KBM-7 (cell line): ENCODE measurements around the gene KDM3B.
"Not testable (repeated sequence)": the region's sequence is repeated elsewhere in the genome, so short reads cannot be mapped to it uniquely, and the experiment has no call there.

Experiments used
- DNase-seq: peaks from one replicate; pipeline ENCODE4 v3.0.0-alpha.2; 2015
- in situ Hi-C: fragments of 300-500 bp; cut with MboI; formaldehyde crosslinking; loops from 2 replicates; pipeline ENCODE4 v1.14.3; 2020; ENCODE audit warnings: low sequenced_read_pairs, low pct_unique_long_range_greater_than_20kb, mixed read lengths

The KDM3B gene, protein sequence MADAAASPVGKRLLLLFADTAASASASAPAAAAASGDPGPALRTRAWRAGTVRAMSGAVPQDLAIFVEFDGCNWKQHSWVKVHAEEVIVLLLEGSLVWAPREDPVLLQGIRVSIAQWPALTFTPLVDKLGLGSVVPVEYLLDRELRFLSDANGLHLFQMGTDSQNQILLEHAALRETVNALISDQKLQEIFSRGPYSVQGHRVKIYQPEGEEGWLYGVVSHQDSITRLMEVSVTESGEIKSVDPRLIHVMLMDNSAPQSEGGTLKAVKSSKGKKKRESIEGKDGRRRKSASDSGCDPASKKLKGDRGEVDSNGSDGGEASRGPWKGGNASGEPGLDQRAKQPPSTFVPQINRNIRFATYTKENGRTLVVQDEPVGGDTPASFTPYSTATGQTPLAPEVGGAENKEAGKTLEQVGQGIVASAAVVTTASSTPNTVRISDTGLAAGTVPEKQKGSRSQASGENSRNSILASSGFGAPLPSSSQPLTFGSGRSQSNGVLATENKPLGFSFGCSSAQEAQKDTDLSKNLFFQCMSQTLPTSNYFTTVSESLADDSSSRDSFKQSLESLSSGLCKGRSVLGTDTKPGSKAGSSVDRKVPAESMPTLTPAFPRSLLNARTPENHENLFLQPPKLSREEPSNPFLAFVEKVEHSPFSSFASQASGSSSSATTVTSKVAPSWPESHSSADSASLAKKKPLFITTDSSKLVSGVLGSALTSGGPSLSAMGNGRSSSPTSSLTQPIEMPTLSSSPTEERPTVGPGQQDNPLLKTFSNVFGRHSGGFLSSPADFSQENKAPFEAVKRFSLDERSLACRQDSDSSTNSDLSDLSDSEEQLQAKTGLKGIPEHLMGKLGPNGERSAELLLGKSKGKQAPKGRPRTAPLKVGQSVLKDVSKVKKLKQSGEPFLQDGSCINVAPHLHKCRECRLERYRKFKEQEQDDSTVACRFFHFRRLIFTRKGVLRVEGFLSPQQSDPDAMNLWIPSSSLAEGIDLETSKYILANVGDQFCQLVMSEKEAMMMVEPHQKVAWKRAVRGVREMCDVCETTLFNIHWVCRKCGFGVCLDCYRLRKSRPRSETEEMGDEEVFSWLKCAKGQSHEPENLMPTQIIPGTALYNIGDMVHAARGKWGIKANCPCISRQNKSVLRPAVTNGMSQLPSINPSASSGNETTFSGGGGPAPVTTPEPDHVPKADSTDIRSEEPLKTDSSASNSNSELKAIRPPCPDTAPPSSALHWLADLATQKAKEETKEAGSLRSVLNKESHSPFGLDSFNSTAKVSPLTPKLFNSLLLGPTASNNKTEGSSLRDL (N-terminal part only)

DNA sequence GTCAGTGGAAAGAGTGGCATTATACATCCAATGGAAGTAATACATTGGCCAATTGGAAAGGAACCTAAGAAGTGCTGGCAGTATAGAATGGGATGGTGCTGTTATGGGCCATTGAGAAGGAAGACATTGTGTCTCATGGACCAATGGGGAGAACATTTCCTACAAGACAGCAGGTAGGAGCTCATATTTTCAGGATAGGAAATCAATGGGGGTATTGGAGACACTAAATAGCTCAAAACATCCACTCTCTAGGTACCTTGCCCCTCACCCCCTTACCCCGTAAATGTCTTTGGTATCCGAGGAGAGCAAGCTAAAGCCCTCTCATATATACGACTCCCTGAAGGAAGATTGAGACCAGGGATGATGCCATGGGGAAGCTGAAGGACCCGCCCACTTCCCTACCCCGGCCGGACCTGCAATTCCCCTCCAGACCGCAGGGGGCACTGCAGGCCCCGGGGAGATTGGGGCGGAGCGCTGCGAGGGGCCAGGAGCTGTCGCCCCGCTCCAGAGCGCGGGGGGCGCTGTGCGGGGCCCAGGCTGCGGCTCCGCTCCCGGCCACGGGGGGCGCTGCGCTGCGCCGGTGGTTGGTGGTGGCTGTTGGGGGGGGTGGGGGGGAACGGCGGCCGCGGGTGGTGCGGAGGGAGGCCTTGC, at the start of gene KDM3B:
Gene KDM3B, plus strand, starts transcription at position 615 of the 651 bp plus-strand sequence. CDS start 111 bp downstream, outside the sequence.
- peak; percentile 96 for DNase-seq
- in situ Hi-C loops = no loop called here

DNA sequence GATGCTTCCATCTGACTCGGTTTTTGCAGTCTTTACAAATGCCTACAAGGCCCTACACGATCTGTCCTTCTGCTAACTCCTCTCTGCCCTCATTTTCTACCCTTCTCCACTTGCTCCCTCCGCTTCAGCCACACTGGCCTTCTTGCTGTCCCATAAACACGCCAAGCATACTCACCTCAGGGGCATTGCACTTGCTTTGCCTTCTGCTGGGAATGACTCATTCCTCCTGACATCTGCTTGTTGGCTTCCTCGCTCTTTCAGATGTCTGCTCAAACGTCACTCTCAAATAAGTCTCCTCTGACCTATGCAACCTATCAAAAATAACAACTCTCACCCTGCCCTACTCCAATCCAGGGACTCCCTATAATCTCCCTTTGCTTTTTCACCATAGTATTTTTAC, 49.1 kb upstream of the KDM3B start:
- DNase-seq = no peak
- in situ Hi-C loops = no loop called here

DNA sequence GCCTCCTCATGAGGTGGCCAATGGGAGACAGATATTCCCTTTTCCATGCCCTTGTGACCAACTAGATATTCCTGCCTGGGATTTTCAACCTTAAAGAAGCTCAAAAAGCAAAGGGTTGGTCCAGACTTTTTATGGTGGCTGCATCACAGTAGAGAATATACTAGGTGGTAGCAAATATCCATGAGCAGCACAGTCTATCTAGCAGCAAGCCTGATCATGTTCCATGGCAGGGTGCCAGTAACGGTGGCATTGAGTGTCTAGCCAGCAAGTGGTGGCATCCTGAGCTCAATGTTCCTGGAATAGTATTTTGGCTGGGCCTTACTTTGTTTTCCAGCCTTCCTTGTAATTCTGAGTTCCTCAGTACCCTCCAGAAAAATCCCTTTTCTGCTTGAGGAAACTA, 46.7 kb upstream of the KDM3B start:
- DNase-seq = peak; percentile 4
- in situ Hi-C loops = no loop called here

DNA sequence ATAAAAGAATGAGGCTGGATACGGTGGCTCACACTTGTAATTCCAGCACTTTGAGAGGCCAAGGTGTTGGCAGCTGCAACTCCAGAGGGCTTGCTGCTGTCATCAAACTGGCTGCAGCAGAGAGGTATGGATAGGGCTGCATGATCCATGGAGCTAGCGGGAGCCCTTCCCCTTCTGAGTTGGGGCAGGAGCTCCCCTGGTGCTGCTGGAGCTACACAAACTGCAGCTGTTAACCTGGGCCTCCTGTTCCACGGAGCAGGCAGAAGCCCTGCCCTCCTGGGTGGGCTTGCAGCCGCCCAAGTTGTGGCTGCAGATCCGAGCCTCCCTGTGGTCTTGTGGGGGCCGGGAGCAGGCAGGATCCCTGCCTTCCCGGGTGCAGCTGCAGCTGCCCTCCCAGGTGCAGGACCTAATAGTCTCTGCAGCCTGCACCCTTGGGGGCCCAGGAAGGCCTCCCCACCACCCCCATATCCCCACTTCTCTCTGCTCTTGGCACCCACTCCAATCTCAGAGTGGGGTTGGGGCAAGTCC, 36.7 kb upstream of the KDM3B start:
- in situ Hi-C loops = no loop called here

DNA sequence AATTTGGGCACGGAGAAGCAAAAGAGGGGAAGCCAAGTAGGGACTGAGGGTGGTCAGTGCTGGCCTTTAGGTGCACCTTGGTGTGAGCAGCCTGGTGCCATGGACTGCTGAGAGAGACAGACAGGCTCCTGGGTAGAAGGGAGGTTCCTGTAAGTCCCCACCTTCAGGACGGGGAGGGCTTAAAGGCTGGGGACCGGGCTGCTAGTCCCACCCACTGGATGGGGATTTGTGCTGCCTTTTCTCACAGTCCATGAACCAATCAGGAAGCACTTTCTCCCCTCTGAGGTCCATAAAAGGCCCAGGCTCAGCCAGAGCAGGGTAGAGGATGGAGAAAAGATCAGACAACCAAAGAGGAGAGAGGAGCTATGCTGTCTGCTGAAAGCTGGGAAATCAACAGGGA, 36.1 kb upstream of the KDM3B start:
- no peak for DNase-seq
- in situ Hi-C loops = no loop called here

More for the DNA sequence above, 36.7 kb upstream of the KDM3B start:
- no peak for DNase-seq

DNA sequence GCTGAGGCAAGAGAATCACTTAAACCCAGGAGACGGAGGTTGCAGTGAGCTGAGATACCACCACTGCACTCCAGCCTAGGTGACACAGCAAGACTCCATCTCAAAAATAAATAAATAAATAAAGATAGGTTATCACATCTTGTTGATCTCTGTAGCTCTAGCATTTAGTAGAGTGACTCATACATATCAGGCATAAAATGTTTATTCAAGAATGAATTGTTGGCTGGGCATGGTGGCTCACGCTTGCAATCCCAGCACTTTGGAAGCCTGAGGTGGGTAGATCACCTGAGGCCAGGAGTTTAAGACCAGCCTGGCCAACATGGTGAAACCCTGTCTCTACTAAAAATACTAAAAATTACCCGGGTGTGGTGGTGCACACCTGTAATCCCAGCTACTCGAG, 34.3 kb upstream of the KDM3B start:
- in situ Hi-C loops, DNase-seq: not testable (repeated sequence)

DNA sequence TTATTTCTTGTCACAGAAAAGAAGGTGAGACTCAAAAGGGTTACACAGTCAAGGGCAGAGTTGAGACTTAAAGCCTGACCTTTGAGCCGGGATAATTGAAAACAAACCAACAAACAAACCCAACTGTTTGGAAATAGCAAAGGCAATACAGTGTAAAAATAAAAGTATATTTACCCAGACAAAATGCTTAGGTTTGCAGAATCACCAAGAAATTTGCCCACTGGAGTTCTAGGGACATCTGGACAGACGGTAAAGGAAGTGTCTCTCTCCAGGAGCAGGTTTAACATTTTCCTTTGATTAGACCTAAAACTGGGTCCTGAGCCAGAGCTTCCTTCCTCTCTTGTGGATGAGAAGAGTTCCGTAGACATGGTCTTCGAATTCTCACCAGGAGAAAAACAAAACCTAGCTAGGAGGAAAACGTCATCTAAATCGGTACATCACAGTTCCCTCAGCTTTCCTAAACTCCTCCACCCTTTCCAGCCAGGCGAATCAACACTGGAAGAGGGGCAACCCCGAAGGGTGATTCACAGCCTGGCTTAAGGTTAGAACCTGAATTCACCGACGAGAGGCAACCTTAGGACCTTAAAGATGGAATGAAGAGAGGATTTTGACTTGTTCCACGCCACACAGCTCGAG, 21.6 kb upstream of the KDM3B start:
- in situ Hi-C loops = no loop called here
- no peak for DNase-seq

DNA sequence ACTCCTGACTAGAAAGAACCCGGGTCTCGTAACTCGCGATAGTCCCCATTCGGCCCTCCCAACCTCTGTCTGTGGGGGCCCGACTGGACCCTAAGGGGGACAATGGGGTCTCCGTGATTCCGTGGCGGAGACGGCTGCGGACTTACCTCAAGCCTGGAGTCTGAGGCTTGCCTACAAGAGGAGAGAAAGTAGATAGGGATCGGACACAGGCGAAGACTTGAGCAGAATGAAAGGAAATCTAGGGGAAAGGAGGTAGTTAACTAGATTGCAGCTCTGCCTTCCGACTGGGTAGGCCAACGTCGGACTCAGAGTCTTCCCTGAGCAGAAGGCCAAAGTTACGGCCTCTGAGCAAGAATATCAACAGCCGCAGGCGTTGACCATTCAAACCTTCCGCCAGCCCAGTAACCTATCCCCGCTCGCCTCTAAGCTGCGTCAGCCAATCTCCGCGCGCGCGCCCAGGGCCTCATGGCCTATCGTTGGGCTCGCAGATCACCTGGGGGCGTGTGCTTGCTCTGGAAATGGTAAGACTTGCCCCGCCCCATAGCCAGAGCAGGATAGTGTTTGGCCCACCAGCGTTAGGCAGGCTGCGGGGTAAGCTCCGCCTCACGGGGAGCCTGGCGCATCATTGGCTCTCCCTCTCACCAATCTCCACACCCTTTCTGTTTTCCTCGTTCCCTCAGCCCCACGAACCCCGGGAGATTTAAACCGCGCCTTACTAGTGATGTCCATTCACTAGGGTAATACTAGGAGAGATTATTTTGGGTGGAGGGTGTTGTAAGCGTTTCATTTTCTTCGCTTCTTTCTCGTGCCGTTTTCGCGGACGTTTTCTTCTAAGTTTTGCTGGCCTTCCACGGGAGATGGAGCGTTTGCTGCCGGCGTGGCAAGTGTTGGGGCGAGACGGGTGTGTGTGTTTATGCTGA, 20.8 kb upstream of the KDM3B start, which contains the start of gene CDC25C:
Gene CDC25C, minus strand, starts transcription at position 356 of the 920 bp plus-strand sequence. CDS start 624 bp downstream, outside the sequence.
- in situ Hi-C loops = no loop called here
- peak; percentile 99 for DNase-seq

DNA sequence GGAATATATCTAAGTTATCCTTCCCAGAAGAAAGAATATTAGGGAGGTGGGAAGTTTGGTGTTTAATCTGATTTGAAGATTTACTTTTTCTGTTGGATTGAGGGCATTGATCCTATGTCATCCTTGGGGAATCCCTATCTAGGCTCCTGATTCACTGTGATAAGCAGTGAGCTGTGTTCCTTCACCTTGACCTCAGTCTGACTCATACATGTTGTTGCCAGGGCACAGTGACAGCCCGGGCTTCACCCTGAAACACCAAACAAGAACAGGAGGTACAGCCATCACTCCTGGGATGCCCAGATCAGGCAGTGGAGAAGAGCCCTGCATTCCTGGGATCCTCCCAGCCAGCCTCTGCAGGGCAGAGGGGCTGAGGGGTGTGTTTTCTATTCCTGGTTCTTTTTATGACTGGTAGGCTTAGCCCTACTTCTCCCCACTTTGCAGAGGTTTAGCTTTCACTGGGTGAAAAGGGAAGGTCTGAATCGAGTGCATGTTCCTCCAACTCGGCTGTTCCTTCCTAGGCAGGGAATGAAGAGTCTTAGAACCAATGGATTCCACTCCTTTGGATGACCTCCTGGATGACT, 17.5 kb upstream of the KDM3B start:
- in situ Hi-C loops = no loop called here
- DNase-seq = no peak

DNA sequence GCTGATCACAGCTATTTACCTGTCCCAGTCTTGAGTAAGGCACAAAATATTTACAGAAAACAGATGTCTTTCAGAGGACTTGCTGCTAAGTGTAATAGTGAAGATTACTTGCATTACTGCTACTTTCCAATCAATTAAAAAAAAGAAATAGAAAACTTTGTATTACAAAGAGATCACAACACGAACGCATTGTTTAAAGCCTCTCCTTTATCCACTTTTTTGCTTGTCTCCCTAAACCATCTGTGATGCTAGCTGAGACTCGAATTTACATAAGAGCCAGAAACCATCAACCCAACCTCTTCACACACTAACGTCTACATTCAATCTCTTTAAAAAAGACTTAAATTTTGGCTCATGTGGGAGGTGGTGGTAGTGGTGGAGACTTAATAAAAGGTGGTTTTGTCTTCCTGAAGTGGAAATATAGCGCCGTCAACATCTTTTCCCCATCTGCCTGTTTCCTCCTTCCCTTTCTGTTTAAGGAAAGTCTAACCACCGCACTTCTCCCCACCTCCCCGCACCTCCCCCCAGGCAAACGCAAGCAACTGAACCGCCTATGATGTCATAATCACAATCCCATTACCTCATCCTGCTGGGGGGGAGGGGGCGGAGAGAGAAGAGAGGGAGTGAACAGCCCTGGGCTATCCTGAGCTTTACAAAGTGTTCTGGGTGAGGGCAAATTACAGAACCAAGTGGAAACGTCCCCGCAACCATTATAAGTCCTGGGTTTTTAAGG, 15.4 kb upstream of the KDM3B start:
- in situ Hi-C loops = no loop called here
- DNase-seq = peak; percentile 93

DNA sequence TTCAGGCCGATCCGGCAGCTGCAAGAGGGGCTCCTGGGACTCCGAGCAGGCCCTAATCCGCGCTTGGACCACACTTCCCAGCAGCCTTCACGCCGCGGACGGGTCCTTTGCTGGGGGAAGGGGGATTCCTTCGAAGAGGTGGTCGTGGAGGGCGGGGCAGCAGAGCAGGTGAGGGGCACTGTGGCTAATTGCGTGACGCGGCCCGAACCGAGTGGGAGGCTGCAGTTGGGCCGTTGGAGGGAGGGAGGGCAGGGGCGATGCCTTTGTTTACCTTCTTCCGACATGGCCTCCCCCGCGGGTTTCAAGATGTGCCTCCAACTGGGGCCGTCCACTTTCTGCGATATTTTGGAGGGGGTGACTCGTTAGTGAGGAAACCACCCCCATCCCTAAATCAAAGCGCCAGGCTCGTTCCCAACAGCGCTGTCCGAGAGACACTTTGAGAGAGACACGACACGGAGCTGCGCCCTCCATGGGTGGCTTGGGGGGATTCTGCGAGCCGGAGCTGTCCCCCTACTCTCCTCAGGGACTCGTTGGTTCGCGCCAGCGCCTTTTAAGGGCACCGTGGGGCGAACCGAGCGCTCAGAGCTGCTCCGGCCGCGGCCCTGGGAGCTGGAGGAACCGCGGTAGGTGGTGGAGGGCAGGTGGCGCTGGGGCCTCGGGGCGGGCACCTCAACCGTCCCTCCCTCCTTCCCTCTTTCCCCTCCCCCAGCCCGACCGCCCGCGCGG, 14.6 kb upstream of the KDM3B start, which contains the start of gene FAM53C:
Gene FAM53C, plus strand, starts transcription at position 582 of the 726 bp plus-strand sequence. CDS start 3,070 bp downstream, outside the sequence.
- in situ Hi-C loops = no loop called here

DNA sequence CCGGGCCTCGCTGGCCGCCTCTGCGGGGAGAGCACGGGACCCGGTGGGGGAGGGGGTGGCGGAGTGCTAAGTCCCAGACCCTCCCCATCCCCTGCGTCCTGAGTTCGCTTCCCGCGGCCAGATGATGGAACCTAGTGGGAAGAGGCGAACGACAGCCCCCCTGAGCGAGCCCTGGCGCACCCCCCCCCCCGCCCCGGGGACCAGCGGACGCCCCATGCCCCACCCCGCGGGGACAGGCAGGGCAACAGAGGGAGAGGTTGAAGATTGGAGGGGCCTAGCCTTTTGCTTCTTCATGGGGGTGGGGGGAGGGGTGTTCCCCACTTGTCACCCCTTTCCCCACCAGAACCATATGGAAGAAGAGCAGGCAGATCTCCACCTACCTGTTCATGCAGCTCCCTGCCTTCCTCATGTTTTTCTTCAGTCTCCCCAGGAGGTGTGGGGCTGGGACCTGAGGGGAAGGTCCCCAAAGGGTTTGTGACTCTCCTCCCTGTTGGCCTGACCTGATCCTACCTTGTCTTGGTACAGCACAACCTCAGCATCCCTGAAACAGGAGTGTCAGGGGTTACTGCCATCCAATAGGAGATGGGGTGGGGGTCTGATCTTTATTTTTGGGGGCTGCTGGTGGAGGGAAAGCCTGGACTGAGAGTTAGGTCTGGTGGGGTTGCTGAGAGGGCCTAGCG, 13.9 kb upstream of the KDM3B start:
- DNase-seq = peak; percentile 32
- in situ Hi-C loops = no loop called here

More for the DNA sequence above, 14.6 kb upstream of the KDM3B start, which contains the start of gene FAM53C:
- DNase-seq = peak; percentile 95

DNA sequence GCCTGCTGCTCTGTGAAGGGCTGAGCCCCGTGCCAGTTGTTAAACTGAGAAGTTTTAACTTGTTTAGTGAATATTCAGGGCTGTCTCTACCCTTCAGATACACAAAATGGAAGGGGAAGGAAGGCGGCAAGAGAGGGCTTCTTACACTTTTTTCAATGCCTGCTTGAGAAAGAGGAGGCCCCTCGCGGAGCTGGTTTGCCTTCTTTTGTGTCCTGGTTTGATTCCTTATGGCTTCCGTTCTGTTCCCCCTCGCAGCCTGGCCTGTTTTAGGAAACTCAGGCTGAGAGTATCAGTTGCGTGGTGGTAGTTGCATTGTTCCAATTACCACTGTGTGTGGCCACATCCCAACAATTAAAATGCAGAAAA, 13.4 kb upstream of the KDM3B start:
- in situ Hi-C loops = no loop called here
- DNase-seq = peak; percentile 20

DNA sequence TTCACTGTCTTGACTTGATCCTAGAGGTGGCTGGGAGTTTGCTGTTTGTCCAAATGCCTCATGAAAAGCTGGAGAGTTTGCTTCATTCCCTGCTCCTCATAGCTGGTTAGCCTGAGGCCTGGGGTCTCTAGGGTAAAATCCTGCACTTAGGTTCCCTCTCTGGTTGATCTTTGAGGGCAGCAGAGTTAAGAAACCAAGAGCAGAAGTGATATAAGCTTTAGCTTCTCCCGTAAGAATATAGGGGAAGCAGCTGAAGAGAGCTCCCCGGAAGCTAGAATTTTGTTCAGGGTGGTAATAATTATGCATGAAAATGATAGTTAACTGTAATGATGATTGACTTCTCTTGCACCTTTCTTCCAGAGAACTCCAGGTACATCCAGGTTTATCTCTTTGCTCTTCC, 13.0 kb upstream of the KDM3B start:
- in situ Hi-C loops = no loop called here
- DNase-seq = peak; percentile 30

DNA sequence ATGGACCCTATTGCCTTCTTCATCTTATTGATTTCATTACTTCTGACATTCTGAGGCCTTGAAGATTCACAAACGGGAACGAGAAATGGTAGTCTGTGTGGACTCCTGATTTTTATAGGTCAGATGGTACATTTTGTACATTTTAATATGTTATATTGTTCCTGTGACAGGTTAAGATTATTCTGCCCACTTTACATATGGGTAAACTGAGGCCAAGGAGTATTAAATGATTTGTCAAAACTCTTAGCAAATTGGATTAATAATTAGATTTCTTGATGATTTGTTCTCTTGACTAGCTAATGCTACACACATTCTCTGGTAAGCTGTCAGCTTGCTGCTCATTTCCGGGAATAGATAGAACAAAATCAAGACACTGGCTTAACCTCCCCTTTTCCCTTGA, 12.5 kb upstream of the KDM3B start:
- in situ Hi-C loops = no loop called here
- no peak for DNase-seq
